Lower leg skin (tissue), 4 donors: ENCODE results near the gene SPON1. TPM values are rescaled to one million over a fixed set of nuclear protein-coding genes. Genes with fewer than 3 reads are reported as not detected.

ENCODE experiments used
- DNase-seq, 2 donors: peaks; one replicate each; pipeline ENCODE4 v3.0.0-alpha.2; 2019; ENCODE audit warnings: low spot score in 2 of 2
- H3K4me3 ChIP-seq: fragments of 200-600 bp; sonication (generic); 2 replicates; pipeline ENCODE4 v1.5.1; 2017; ENCODE audit warnings: mild to moderate bottlenecking, low read depth; ENCODE audit not compliant: poor library complexity, severe bottlenecking
- POLR2A ChIP-seq, 2 donors: fragments of 450-650 bp; IDR thresholded peaks; one replicate each; pipeline ENCODE4 v1.6.1; 2016 to 2017; ENCODE audit warnings: antibody characterized with exemption in 2 of 2, mild to moderate bottlenecking in 1 of 2, moderate library complexity in 1 of 2
- WGBS, 2 donors: methylation state at CpG; one replicate each; pipeline ENCODE4 v1.1.5; 2018; 5-methylcytosine and 5-hydroxymethylcytosine counted together
- intact Hi-C: fragments of 100-400 bp; cut with DNase I; formaldehyde crosslinking; loops from one replicate; pipeline ENCODE4 v1.15.0; 2023; ENCODE audit warnings: low total_unique reads
- total RNA-seq, 4 donors: library from RNA; depleted of rRNA; stranded (reverse); fragments of >200 nt; gene quantifications; one replicate each; pipeline ENCODE4 v1.1.0, GENCODE V29; 2016
- TF ChIP-seq, protein P1 (sequence below), 3 donors: fragments of 450-650 bp; IDR thresholded peaks; one replicate each; pipeline ENCODE4 v1.5.1; 2016; ENCODE audit warnings: antibody characterized with exemption in 3 of 3, mild to moderate bottlenecking in 3 of 3, moderate library complexity in 2 of 3

Gene SPON1
- total RNA-seq, 4 donors from 2014 or later, result 3.8 to 12.3 (median 5.1) TPM

DNA sequence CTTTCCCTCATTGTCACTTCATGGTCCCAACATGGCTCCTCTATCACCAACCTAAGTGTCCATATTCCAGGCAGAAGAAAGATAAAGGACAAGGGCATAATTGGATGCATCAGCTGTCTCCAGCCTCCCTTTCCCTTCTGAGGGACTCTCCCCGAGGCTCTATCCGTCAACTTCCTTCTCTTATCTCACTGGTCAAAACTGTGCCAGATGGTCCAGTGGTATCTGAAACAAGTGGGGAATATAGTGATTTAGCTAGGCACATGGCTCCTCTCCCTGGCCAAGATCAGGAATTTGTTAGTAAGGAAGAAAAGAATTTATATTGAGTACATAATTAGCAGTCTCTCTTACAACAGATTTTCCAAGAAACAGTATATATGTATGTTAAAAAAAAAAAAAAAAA is 12.6 kb upstream of the SPON1 start:
- TF ChIP-seq, protein P1, sequence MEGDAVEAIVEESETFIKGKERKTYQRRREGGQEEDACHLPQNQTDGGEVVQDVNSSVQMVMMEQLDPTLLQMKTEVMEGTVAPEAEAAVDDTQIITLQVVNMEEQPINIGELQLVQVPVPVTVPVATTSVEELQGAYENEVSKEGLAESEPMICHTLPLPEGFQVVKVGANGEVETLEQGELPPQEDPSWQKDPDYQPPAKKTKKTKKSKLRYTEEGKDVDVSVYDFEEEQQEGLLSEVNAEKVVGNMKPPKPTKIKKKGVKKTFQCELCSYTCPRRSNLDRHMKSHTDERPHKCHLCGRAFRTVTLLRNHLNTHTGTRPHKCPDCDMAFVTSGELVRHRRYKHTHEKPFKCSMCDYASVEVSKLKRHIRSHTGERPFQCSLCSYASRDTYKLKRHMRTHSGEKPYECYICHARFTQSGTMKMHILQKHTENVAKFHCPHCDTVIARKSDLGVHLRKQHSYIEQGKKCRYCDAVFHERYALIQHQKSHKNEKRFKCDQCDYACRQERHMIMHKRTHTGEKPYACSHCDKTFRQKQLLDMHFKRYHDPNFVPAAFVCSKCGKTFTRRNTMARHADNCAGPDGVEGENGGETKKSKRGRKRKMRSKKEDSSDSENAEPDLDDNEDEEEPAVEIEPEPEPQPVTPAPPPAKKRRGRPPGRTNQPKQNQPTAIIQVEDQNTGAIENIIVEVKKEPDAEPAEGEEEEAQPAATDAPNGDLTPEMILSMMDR (IDR thresholded peaks at IDR 0.05), result no peak
- TF ChIP-seq POLR2A (IDR thresholded peaks at IDR 0.05), result no peak
- H3K4me3 ChIP-seq, result no peak overlapping the region
- WGBS, 2 donors, result 52 to 65% methylated on average over 2 of the region's 2 CpGs
- intact Hi-C loops, result loop anchor here (10.0 kb wide), 1 partner anchor 195 kb away; no protein-coding TSS in a partner anchor
- DNase-seq, result no peak

DNA sequence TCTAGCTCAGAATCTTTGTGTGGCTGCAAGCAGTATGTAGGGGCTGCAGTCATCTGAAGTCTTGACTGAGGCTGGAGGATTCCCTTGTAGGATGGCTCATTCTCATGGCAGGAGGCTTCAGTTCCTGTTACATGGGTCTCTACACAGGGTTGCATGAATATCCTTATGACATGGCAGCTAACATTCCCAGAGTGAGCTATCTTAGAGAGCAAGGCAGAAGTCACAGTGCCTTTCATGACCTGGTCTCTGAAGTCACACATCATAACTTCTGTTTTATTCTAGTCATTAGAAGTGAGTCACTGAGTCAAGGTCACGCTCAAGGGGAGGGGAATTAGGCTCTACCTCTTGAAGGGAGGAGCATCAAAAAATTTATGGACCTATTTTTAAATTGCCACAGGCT is 10.3 kb upstream of the SPON1 start:
- 62 to 64% methylated on average over 1 of the region's 1 CpG for WGBS, 2 donors
- TF ChIP-seq POLR2A (IDR thresholded peaks at IDR 0.05), result no peak
- TF ChIP-seq, protein P1 (IDR thresholded peaks at IDR 0.05), result no peak
- DNase-seq, result no peak
- no peak overlapping the region for H3K4me3 ChIP-seq
- intact Hi-C loops, result loop anchor here (10.0 kb wide), 1 partner anchor 193 kb away; no protein-coding TSS in a partner anchor

DNA sequence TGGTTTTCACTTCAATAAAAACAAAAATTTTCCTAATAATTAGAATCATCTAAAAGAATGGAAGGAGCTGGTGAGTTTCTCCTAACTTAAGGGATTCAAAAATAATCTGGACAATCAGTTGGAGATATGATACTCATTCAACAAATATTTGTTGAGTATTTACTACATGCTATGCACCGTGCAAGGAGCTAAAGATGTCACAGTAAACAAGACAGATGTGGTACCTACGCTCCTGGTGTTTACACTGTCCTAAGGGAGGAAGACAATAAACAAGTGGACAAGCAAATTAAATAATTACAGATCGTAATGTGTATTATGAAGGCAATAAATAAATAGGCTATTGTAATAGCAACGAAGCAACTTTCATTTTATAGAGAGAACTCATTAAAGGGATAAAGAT is 9.9 kb upstream of the SPON1 start:
- WGBS, 2 donors, result 76 to 81% methylated on average over 4 of the region's 4 CpGs
- no peak for TF ChIP-seq POLR2A (IDR thresholded peaks at IDR 0.05)
- TF ChIP-seq, protein P1 (IDR thresholded peaks at IDR 0.05), result no peak
- DNase-seq, result no peak
- no peak overlapping the region for H3K4me3 ChIP-seq
- intact Hi-C loops, result loop anchor here (10.0 kb wide), 1 partner anchor 192 kb away; no protein-coding TSS in a partner anchor

DNA sequence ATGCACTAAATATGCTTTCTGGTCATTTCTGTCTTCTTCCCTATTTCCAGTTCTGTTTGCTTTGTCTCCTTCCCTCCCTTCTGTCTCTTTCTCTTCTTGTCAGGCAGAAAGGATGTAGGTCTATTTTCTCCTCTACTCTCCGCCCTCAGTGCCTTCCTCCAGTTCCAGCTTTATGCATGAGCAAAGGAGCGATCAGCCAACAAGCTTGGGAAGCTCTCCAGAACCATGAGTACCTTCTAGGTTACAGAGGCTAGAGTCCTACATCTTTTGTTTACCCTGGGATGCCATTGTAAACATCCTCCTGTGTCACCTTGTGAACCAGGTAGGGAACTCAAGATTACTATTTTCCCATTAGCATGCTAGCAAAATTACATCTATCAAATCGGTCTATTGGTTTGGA is 7.9 kb upstream of the SPON1 start:
- no peak for DNase-seq
- no peak for TF ChIP-seq POLR2A (IDR thresholded peaks at IDR 0.05)
- TF ChIP-seq, protein P1 (IDR thresholded peaks at IDR 0.05), result no peak
- intact Hi-C loops, result loop anchor here (10.0 kb wide), 1 partner anchor 190 kb away; no protein-coding TSS in a partner anchor
- H3K4me3 ChIP-seq, result no peak overlapping the region
- WGBS, 2 donors, result 68 to 77% methylated on average over 3 of the region's 3 CpGs

GRCh38 chr11:13955971-13956421 is 6.5 kb upstream of the SPON1 start:
- DNase-seq, result peak in 1 of 2 donors; percentile 45
- H3K4me3 ChIP-seq, result no peak overlapping the region
- TF ChIP-seq, protein P1 (IDR thresholded peaks at IDR 0.05), result peak in 1 of 3 donors; percentile 32
- TF ChIP-seq POLR2A (IDR thresholded peaks at IDR 0.05), result no peak
- WGBS, 2 donors, result 41 to 51% methylated on average over 4 to 5 of the region's 5 CpGs
- intact Hi-C loops, result loop anchor here (5.0 to 10.0 kb wide), 2 partner anchors 189 to 291 kb away; no protein-coding TSS in a partner anchor

DNA sequence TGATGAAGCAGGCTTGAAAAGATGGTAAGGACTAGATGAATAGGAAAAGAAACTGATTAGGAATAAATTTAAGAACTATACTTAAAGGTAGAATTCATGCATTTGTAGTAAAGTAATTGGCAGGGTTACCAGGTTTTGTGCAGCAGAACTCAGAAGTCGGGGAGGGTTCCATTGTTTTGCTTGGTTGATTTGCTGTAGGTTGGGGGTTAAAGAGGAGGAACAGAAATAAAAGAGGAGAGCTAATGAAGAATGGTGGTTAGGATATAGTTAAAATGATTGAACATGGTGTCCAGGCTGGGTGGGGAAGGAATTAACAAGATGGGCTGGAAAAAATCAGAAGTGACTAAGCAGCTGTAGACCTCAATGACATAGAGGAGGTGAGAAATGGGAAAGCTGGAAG is 5.5 kb upstream of the SPON1 start:
- TF ChIP-seq POLR2A (IDR thresholded peaks at IDR 0.05), result no peak
- TF ChIP-seq, protein P1 (IDR thresholded peaks at IDR 0.05), result no peak
- DNase-seq, result no peak
- no peak overlapping the region for H3K4me3 ChIP-seq
- intact Hi-C loops, result loop anchor here (5.0 to 10.0 kb wide), 2 partner anchors 188 to 290 kb away; no protein-coding TSS in a partner anchor
- 91 to 94% methylated on average over 1 of the region's 1 CpG for WGBS, 2 donors
